GM12872 (cell line): ENCODE results near the gene BTBD2.

ENCODE experiments used
- TF ChIP-seq, protein P1 (sequence below): IDR thresholded peaks from 3 replicates; pipeline ENCODE4 v1.5.1; 2011; ENCODE audit warnings: low read depth, mild to moderate bottlenecking, low read length, moderate library complexity; ENCODE audit not compliant: insufficient read depth

The BTBD2 gene

DNA sequence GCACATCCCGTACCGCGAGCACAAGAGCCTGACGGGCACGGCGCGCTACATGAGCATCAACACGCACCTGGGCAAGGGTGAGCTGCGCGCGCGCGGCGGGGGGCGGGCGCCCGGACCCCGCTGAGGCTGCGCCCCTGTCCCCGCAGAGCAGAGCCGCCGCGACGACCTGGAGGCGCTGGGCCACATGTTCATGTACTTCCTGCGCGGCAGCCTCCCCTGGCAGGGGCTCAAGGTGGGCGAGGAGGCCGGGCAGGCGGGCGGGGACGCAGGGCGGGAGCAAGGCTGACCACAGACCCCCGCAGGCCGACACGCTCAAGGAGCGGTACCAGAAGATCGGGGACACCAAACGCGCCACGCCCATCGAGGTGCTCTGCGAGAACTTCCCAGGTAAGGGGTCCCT is 36.5 kb downstream of the BTBD2 start:
- TF ChIP-seq, protein P1, sequence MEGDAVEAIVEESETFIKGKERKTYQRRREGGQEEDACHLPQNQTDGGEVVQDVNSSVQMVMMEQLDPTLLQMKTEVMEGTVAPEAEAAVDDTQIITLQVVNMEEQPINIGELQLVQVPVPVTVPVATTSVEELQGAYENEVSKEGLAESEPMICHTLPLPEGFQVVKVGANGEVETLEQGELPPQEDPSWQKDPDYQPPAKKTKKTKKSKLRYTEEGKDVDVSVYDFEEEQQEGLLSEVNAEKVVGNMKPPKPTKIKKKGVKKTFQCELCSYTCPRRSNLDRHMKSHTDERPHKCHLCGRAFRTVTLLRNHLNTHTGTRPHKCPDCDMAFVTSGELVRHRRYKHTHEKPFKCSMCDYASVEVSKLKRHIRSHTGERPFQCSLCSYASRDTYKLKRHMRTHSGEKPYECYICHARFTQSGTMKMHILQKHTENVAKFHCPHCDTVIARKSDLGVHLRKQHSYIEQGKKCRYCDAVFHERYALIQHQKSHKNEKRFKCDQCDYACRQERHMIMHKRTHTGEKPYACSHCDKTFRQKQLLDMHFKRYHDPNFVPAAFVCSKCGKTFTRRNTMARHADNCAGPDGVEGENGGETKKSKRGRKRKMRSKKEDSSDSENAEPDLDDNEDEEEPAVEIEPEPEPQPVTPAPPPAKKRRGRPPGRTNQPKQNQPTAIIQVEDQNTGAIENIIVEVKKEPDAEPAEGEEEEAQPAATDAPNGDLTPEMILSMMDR: no peak

DNA sequence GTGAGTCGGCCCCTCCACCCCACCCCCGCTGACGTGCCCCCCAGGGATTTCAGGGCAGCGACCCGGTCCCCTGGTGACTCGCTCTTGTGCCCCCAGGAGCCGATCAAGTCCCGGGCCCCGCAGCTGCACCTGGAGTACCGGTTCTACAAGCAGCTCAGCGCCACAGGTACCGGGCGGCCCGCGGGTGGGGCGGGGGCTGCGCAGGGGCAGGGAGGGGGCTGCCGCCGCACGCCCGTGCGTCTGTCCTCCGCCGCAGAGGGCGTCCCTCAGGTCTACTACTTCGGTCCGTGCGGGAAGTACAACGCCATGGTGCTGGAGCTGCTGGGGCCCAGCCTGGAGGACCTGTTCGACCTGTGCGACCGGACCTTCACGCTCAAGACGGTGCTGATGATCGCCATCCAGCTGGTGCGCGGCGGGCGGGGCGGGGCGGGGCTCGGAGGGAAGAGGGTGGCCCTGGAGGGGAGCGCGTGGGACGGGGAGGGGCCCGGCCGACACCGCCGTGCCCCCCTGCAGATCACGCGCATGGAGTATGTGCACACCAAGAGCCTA is 37.1 kb downstream of the BTBD2 start:
- TF ChIP-seq, protein P1: no peak

DNA sequence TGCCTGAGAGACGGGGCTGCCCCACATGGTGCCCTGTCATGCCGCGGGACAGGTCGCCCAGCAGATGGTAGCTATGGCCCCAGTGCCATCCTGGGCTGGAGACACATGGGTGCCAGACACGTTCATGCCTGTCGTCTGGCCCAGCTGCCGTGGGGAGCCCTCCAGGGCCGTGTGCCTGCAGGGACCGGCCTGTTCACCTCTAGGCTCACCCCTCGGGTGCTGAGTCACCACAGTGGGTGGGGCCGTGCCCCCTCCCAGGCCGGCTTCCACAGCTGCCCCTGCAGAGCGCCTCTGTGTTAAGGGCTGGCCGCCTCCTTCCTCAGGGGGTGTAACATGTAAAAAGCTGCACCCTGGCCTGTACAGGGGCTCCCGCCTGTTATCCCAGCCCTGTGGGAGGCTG is 38.4 kb downstream of the BTBD2 start:
- TF ChIP-seq, protein P1: no peak

DNA sequence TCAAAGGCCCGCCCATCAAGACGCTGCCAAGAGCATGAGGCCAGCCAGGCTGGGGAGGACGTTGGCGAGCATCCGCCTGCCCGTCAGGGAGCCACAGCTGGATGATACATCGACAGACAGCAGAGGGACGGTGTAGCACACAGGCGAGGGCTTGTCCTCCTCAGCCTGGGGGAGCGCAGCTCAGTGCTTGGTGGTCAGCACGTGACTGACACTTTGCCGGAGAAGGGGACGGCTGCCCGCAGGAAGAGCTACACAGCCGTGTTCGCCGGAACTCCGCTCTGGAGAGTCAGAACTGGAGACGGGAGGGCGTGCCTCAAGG is 40.4 kb downstream of the BTBD2 start:
- TF ChIP-seq, protein P1: no peak

DNA sequence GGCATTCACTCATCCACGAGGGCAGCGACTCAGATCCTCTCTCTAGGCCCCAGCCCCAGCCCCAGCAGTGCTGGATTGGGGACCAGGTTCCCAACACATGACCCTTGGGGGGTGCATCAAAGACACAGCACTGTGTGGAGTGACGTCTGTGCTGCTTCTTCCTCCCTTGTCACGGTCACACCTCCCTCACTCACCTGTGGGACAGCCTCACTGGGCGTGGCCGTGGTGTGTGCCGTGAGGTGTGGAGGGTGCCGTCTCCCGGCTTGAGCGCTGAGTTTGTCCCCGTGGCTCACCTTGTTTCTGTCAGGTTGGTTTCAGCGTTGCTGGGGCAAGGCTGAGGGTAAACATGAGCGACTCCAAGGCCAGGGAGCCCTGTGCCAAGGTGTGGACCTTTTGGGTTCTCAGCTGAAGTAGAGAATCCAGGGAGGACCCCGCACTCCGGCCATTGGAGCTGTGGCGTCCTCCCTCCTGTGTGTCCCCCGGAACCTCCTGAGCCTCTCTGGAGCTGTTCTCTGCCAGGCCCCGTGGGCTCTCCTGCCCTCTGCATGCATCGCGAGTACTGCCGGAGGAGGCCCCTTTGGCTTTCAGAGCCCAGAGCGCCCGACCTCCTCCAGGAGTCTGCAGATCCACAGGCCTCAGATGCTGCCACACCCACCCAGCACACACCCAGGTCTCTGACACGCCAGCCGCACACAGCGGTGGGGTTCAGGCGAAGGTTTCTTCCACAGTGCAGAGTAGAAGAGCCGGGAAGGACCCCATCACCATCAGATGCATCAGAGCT is 40.9 kb downstream of the BTBD2 start:
- TF ChIP-seq, protein P1: no peak

DNA sequence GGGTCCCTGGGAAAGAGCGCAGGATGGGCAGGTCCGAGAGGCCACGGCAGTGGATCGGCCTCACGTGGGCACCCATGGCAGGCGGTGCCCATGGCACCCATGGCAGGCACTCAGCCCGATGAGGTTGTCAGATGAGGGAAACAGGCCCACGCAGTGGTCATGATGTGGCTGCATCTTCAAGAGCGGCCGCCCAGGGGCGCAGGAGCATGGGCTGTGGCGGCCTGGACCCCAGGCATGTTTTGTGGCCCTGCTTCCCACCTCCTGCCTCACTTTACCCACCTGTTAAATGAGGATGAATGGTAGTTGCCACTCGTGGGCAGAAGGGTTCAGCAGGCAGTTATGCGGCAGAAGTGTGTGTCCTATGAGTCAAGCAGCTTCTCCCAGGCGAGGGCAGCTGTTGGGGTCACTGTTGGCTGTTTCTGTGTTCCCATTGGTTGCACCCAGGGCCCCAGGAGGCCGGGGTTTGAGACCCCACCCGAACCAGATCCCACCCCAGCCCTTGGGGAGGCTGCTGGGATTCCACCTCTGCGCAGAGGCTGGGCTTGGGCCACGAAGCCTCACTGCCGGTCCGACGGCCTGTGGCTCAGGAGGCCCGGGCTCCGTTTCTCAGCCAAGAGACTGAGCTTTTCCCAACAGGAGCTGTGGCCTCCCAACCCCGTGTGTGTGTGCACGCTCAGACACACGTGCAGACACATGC is 44.6 kb downstream of the BTBD2 start:
- TF ChIP-seq, protein P1: no peak

DNA sequence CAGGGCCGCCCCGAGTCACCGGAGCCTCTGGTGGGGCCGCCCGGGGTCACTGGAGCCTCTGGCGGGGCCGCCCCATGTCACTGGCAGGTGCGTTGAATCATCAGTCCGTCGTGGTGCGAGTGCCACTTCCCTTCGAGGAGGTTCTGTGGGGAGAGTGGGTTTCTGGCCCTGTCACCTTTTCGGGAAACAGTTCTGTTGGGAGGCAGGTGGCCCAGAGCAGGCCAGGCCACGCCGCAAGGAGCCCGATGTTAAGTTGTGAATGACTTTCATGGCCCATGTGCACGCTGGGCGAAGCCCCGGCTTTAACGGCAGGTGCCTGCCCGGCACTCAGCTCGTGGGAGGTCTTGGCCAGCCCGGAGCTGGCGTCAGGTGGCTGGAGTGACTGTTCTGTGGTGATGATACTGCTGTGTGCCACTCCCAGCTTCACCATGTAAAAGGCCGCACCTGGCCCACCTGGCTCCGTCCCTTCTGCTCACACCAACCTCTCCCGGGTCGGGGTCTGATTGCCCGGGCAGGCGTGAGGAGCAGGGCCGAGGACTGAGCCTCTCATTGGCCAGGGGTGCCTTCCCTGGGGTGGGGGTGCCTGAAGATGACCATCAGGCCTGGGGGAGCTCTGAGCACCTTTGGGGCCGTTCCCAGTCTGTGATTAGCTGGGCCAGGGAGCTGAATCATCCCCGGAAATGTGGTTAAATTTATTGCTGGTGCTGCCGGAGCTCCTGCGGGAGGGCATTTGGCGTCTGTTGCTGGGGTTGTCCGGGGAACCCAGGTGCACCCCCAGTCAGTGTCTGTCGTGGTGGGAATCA is 45.3 kb downstream of the BTBD2 start:
- TF ChIP-seq, protein P1: no peak
